HEK293 (cell line): ENCODE data around the gene VCX3B.
"Not testable (repeated sequence)": the region's sequence is repeated elsewhere in the genome, so short reads cannot be mapped to it uniquely, and the experiment has no call there.

Source experiments
- CTCF ChIA-PET: fragments of 350-600 bp; formaldehyde crosslinking; extraction: SDS; loops from one replicate; lab custom pipeline; 2021; ENCODE audit warnings: antibody characterized with exemption; lab: Yijun Ruan, JAX
- POLR2A ChIA-PET: fragments of 300-600 bp; formaldehyde crosslinking; extraction: SDS; loops from one replicate; lab custom pipeline; 2020; ENCODE audit warnings: antibody characterized with exemption, inconsistent platforms; lab: Yijun Ruan, JAX
- H3K27ac ChIP-seq: fragments of 200-500 bp; sonication (Bioruptor generic); 2 replicates; pipeline ENCODE4 v1.5.1; 2014; ENCODE audit warnings: low read depth, low read length, control low read depth, inconsistent platforms; ENCODE audit errors: extremely low read depth
- H3K36me3 ChIP-seq, 2 experiments: fragments of 200-500 bp in 1 of 2; sonication (Bioruptor generic) in 1 of 2; 1 replicate in 1 of 2; 2 replicates in 1 of 2; pipeline ENCODE4 v1.5.1; 2014 to 2017; ENCODE audit warnings: inconsistent platforms in 2 of 2, low read length in 2 of 2; ENCODE audit not compliant: control insufficient read depth in 2 of 2, insufficient read depth in 1 of 2
- H3K4me1 ChIP-seq: fragments of 200-500 bp; sonication (Bioruptor generic); 2 replicates; pipeline ENCODE4 v1.5.1; 2014; ENCODE audit warnings: mild to moderate bottlenecking, low read length, inconsistent platforms; ENCODE audit not compliant: control insufficient read depth, insufficient read depth
- H3K4me3 ChIP-seq: 2 replicates; pipeline ENCODE4 v1.5.1; 2011; ENCODE audit warnings: low read depth, mild to moderate bottlenecking, control low read depth, low read length, moderate library complexity
- H3K9me3 ChIP-seq: fragments of 200-500 bp; sonication (Bioruptor generic); 2 replicates; pipeline ENCODE4 v1.5.1; 2014; ENCODE audit warnings: low read depth, low read length, inconsistent platforms; ENCODE audit not compliant: control insufficient read depth, insufficient read depth
- ELK4 ChIP-seq: IDR thresholded peaks from 2 replicates; pipeline ENCODE4 v1.6.1; 2011; ENCODE audit warnings: mild to moderate bottlenecking, low read depth, low read length, borderline replicate concordance
- GLIS2 ChIP-seq: fragments of 450-650 bp; formaldehyde crosslinking; IDR thresholded peaks from 2 replicates; pipeline ENCODE4 v1.5.1; 2016; ENCODE audit warnings: missing biosample characterization, missing genetic modification characterization
- INSM2 ChIP-seq: fragments of 450-650 bp; formaldehyde crosslinking; IDR thresholded peaks from 2 replicates; pipeline ENCODE4 v1.5.1; 2016; ENCODE audit warnings: missing biosample characterization, missing genetic modification characterization
- KLF7 ChIP-seq: fragments of 450-650 bp; formaldehyde crosslinking; IDR thresholded peaks from 2 replicates; pipeline ENCODE4 v1.5.1; 2016; ENCODE audit warnings: missing biosample characterization, missing genetic modification characterization, borderline replicate concordance
- PBX3 ChIP-seq: sonication (generic); formaldehyde crosslinking; IDR thresholded peaks from 2 replicates; pipeline ENCODE4 v1.8.1; 2022; ENCODE audit warnings: mild to moderate bottlenecking, moderate library complexity, missing genetic modification reagents
- SP2 ChIP-seq: fragments of 450-650 bp; formaldehyde crosslinking; IDR thresholded peaks from 2 replicates; pipeline ENCODE4 v1.5.1; 2016; ENCODE audit warnings: missing biosample characterization, missing genetic modification characterization
- ZBTB7A ChIP-seq: fragments of 450-650 bp; formaldehyde crosslinking; IDR thresholded peaks from 2 replicates; pipeline ENCODE4 v1.5.1; 2016; ENCODE audit warnings: low read depth, missing biosample characterization, missing genetic modification characterization
- ZFP41 ChIP-seq: fragments of 450-650 bp; formaldehyde crosslinking; IDR thresholded peaks from 2 replicates; pipeline ENCODE4 v1.5.1; 2016; ENCODE audit warnings: missing biosample characterization, missing genetic modification characterization, borderline replicate concordance
- ZFP69B ChIP-seq: fragments of 450-650 bp; formaldehyde crosslinking; IDR thresholded peaks from 2 replicates; pipeline ENCODE4 v1.5.1; 2016; ENCODE audit warnings: missing biosample characterization, missing genetic modification characterization
- ZNF132 ChIP-seq: fragments of 450-650 bp; formaldehyde crosslinking; IDR thresholded peaks from 2 replicates; pipeline ENCODE4 v1.5.1; 2017; ENCODE audit warnings: missing biosample characterization, missing genetic modification characterization, borderline replicate concordance
- ZNF140 ChIP-seq: fragments of 450-650 bp; formaldehyde crosslinking; IDR thresholded peaks from 2 replicates; pipeline ENCODE4 v1.5.1; 2016; ENCODE audit warnings: missing biosample characterization, missing genetic modification characterization
- ZNF175 ChIP-seq: fragments of 450-650 bp; formaldehyde crosslinking; IDR thresholded peaks from 2 replicates; pipeline ENCODE4 v1.5.1; 2016; ENCODE audit warnings: missing biosample characterization, missing genetic modification characterization
- ZNF214 ChIP-seq: fragments of 450-650 bp; formaldehyde crosslinking; IDR thresholded peaks from 2 replicates; pipeline ENCODE4 v1.5.1; 2017; ENCODE audit warnings: missing biosample characterization, mild to moderate bottlenecking, missing genetic modification characterization, borderline replicate concordance
- ZNF248 ChIP-seq: fragments of 450-650 bp; formaldehyde crosslinking; IDR thresholded peaks from 2 replicates; pipeline ENCODE4 v1.5.1; 2017; ENCODE audit warnings: missing biosample characterization, missing genetic modification characterization
- ZNF266 ChIP-seq: fragments of 450-650 bp; formaldehyde crosslinking; IDR thresholded peaks from 2 replicates; pipeline ENCODE4 v1.5.1; 2016; ENCODE audit warnings: missing biosample characterization, missing genetic modification characterization, low read depth
- ZNF311 ChIP-seq: fragments of 450-650 bp; formaldehyde crosslinking; IDR thresholded peaks from 2 replicates; pipeline ENCODE4 v1.5.1; 2017; ENCODE audit warnings: missing biosample characterization, missing genetic modification characterization, borderline replicate concordance
- ZNF404 ChIP-seq: fragments of 450-650 bp; formaldehyde crosslinking; IDR thresholded peaks from 2 replicates; pipeline ENCODE4 v1.5.1; 2017; ENCODE audit warnings: missing biosample characterization, missing genetic modification characterization
- ZNF416 ChIP-seq: fragments of 450-650 bp; formaldehyde crosslinking; IDR thresholded peaks from 2 replicates; pipeline ENCODE4 v1.5.1; 2016; ENCODE audit warnings: missing biosample characterization, missing genetic modification characterization
- ZNF501 ChIP-seq: fragments of 450-650 bp; formaldehyde crosslinking; IDR thresholded peaks from 2 replicates; pipeline ENCODE4 v1.5.1; 2016; ENCODE audit warnings: missing biosample characterization, missing genetic modification characterization
- ZNF610 ChIP-seq: fragments of 450-650 bp; formaldehyde crosslinking; IDR thresholded peaks from 2 replicates; pipeline ENCODE4 v1.5.1; 2016; ENCODE audit warnings: missing biosample characterization, missing genetic modification characterization, borderline replicate concordance
- ZNF677 ChIP-seq: fragments of 450-650 bp; IDR thresholded peaks from 2 replicates; pipeline ENCODE4 v1.5.0; 2018; ENCODE audit warnings: missing biosample characterization, mild to moderate bottlenecking, missing genetic modification characterization, moderate library complexity
- ZNF707 ChIP-seq: fragments of 450-650 bp; formaldehyde crosslinking; IDR thresholded peaks from 2 replicates; pipeline ENCODE4 v1.5.1; 2016; ENCODE audit warnings: missing biosample characterization, missing genetic modification characterization
- ZNF792 ChIP-seq: fragments of 450-650 bp; formaldehyde crosslinking; IDR thresholded peaks from 2 replicates; pipeline ENCODE4 v1.5.1; 2016; ENCODE audit warnings: missing biosample characterization, missing genetic modification characterization

Gene VCX3B

GRCh38 chrX:8432396-8432795, 32.2 kb upstream of the VCX3B start:
- H3K4me1 ChIP-seq: no peaks in the 10 kb centered on the region
- ChIA-PET CTCF (no interaction called here), POLR2A (no interaction called here)
- no peak overlapping the region for H3K4me3 ChIP-seq
- H3K36me3 ChIP-seq: no peaks in the 10 kb centered on the region
- TF ChIP-seq ZNF140 (tag by site-specific recombination): no peak
- no peaks in the 10 kb centered on the region for H3K9me3 ChIP-seq
- no peak overlapping the region for H3K27ac ChIP-seq

GRCh38 chrX:8433109-8434062, 31.2 kb upstream of the VCX3B start:
- no peak overlapping the region for H3K27ac ChIP-seq
- H3K4me3 ChIP-seq: no peak overlapping the region
- POLR2A ChIA-PET: no interaction called here
- no peak for TF ChIP-seq SP2 (tag by site-specific recombination)
- no peak for TF ChIP-seq ZNF792 (tag by site-specific recombination)
- TF ChIP-seq ZFP69B (tag by site-specific recombination): no peak
- TF ChIP-seq ZNF416: no peak
- no peak for TF ChIP-seq ZNF311 (tag by site-specific recombination)
- no peak for TF ChIP-seq ZNF707 (tag by site-specific recombination)
- no peak for TF ChIP-seq ZNF677 (tag by site-specific recombination)
- no peaks in the 10 kb centered on the region for H3K4me1 ChIP-seq
- H3K9me3 ChIP-seq: no peaks in the 10 kb centered on the region
- no peaks in the 10 kb centered on the region for H3K36me3 ChIP-seq
- CTCF ChIA-PET: interaction anchor here (0.6 kb wide), 1 partner anchor 69 kb away, joined by 4 read pairs; no protein-coding TSS in a partner anchor

- no peak overlapping the region for H3K4me3 ChIP-seq
- CTCF ChIA-PET: no interaction called here
- H3K4me1 ChIP-seq: no peaks in the 10 kb centered on the region
These were observed 17.3 kb upstream of the VCX3B start for GRCh38 chrX:8447368-8447767.

GRCh38 chrX:8452343-8452742, 12.3 kb upstream of the VCX3B start:
- H3K27ac ChIP-seq, CTCF ChIA-PET, H3K36me3 ChIP-seq, H3K9me3 ChIP-seq, H3K4me3 ChIP-seq, POLR2A ChIA-PET, H3K4me1 ChIP-seq: not testable (repeated sequence)

More at GRCh38 chrX:8447368-8447767, 17.3 kb upstream of the VCX3B start:
- POLR2A ChIA-PET: no interaction called here
- TF ChIP-seq ZBTB7A (tag by site-specific recombination) (no peak), ELK4 (no peak), ZNF175 (tag by site-specific recombination) (no peak), PBX3 (CRISPR knock-in tag) (no peak), ZNF501 (tag by site-specific recombination) (no peak), ZNF214 (tag by site-specific recombination) (no peak), ZNF404 (tag by site-specific recombination) (no peak), GLIS2 (tag by site-specific recombination) (no peak), ZNF248 (tag by site-specific recombination) (no peak), ZFP41 (tag by site-specific recombination) (no peak), ZNF266 (tag by site-specific recombination) (no peak), ZNF610 (tag by site-specific recombination) (no peak), ZNF707 (tag by site-specific recombination) (no peak), KLF7 (tag by site-specific recombination) (no peak), INSM2 (tag by site-specific recombination) (no peak), ZNF132 (tag by site-specific recombination) (no peak)
- H3K27ac ChIP-seq: no peak overlapping the region
- no peaks in the 10 kb centered on the region for H3K36me3 ChIP-seq
- no peaks in the 10 kb centered on the region for H3K9me3 ChIP-seq
